Anterior cingulate cortex (tissue), 58 donors: ENCODE data around the gene RYR3.

ENCODE experiments used
- DNase-seq, 58 donors: peaks; one replicate each; lab custom pipeline; 2025; lab: John Stamatoyannopoulos, UW

The RYR3 gene

GRCh38 chr15:33678176-33678575, 367.4 kb downstream of the RYR3 start:
- DNase-seq, result no peak

DNA sequence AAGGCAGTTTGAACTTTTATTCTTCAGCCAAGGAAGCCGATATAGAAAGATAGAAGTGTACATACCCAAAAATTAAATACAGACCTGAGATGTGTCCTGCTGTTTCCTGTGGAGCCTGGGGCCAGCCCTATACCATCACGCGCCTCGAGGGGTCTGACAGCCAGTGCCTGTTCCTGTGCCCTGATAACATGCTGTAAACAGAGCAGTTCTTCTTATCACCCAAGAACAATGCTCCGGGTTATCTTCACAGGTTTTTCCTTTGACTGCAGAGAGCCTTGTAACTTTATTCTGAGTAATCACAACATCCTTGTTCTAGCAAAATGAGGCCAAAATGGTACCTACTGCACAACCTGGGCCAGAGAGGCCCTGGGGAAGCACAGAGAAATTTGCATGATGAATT, 367.8 kb downstream of the RYR3 start:
- no peak for DNase-seq

GRCh38 chr15:33679061-33679460, 368.3 kb downstream of the RYR3 start:
- no peak for DNase-seq

DNA sequence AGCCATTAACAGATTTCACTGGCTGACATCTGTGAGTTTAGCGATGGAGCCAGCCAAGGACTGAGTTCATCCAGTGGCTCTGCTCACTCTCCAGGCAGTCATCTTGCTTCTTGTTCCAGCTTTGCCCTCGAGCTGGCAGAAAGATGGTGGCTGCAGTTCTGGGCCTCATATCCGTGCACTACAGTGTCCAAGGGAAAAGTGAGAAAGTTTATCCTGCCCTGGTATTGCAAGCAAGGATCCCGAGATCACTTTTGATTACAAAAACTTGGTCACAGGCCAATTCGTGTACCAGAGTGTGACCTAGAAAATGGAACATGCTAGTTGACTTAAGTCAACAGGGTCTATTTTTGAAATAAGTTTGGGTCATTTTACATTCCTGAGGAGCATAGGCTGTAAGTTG, 369.6 kb downstream of the RYR3 start:
- DNase-seq, result no peak

DNA sequence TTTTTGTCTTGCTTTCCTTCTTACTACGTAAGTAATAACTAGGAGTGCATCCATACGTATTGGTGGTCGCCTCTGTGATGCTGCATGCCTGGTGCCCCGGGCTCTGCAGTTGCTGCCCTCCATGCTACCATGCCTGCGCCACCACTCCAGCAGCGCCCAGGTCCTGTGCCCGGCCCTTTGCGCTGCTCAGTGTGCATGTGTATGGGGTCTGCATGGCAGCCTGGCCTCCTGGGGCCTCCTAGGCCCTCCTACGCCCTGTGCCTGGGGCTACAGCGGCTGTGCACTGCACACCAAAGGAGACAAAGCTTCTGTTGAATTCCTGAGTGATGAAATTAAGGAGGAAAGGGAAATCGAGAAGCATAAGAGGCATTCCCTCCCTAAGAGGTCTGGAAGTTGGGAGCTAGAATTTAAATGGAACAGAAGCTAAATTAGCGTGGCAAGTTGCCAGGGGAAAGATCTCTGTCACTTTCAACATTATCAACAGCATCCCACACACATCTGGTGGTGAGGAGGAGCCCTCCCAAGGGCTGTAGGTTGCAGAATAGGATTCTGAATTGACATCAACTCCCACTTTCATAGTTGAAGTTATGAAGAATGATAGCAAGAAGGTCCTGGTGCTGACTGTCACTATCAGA, 382.5 kb downstream of the RYR3 start:
- DNase-seq, result peak in 1 of 58 donors; percentile 8

- peak in 3 of 58 donors; percentile 1 to 15 (median 8) for DNase-seq
Observed at GRCh38 chr15:33698126-33698525, 387.4 kb downstream of the RYR3 start.

DNA sequence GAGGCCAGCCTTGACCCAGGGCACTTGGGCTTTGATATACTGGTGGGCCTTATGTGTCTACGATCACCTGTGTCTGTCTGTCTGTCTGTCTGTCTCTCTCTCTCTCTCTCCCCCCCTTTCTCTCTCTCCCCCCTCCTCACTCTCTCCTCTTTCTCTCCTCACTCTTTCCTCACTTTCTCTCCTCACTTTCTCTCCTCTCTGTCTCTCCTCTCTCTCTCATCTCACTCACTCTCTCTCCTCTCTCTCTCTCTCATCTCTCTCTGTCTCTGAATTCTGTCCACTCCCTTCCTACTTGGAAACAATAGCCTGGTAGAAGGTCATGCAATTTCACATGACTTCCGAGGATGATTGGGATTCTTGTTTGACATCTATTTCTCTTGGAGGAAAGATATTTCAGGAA, 388.4 kb downstream of the RYR3 start:
- DNase-seq, result no peak

- no peak for DNase-seq
Observed at GRCh38 chr15:33699691-33700447, 389.1 kb downstream of the RYR3 start.

DNA sequence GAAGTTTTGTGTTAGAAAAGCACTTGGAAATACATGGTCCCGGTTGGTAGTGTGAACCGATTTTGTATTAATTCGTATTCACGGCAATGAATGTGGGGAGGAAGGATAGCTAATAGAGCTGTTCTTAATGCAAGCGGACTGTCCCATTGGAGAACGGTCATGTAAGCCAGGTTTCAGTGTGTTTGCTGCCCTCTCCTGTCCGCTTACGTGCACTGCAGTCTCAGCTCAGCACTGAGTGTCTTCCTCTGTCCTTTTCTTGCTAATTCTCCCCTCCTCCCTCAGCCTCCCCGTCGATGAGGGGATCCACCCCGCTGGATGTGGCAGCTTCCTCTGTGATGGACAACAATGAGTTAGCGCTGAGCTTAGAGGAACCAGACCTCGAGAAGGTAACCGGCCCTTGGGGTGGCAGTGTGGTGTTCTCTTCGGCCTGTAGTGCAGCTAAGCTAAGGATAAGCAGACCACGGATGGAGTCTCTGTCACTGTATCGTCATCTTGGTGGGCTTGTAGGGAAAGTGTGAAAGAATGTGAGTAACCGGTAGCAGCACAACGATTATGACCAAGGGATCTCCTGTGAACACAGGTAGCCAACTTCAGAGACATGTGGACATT, 390.0 kb downstream of the RYR3 start:
- peak in 54 of 58 donors; percentile 9 to 81 (median 40) for DNase-seq

DNA sequence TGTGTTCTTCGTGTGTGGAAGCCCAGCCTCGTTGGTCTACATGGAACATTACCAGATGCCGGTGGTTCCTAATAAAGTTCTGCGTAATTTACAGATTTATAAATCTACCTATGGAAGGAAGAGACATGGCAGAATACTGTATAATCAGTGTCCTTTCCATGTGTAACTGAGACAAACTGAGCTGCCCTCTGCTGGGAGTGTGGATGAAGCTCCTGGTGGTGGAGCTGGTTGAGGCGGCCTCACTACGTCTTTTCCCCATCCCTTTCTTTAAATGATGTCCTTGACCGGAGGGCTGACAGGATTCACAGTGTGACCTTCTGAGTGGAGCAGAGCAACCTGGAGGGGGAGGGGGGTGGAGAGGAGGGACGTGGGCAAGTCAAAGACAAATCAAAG, 390.5 kb downstream of the RYR3 start:
- no peak for DNase-seq

DNA sequence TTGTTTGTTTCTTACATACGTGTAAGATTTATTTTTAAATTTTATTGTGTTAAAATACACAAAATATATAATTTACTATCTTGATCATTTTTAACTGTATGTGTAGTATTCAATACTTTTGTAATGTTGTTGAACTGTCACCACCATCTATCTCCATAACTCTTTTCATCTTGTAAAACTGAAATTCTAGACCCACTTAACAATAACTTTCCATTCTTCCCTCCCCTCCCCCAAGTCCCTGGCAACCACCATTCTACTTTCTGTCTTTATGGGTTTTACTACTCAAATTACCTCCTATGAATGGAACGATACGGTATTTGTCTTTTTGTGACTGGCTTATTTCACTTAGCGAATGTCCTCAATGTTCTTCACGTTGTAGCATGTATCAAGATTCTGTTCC, 395.4 kb downstream of the RYR3 start:
- no peak for DNase-seq

GRCh38 chr15:33710748-33711147, 400.0 kb downstream of the RYR3 start:
- no peak for DNase-seq

GRCh38 chr15:33716025-33716424, 405.3 kb downstream of the RYR3 start:
- no peak for DNase-seq

- DNase-seq, result no peak
Observed at GRCh38 chr15:33720952-33721351, 410.2 kb downstream of the RYR3 start.

DNA sequence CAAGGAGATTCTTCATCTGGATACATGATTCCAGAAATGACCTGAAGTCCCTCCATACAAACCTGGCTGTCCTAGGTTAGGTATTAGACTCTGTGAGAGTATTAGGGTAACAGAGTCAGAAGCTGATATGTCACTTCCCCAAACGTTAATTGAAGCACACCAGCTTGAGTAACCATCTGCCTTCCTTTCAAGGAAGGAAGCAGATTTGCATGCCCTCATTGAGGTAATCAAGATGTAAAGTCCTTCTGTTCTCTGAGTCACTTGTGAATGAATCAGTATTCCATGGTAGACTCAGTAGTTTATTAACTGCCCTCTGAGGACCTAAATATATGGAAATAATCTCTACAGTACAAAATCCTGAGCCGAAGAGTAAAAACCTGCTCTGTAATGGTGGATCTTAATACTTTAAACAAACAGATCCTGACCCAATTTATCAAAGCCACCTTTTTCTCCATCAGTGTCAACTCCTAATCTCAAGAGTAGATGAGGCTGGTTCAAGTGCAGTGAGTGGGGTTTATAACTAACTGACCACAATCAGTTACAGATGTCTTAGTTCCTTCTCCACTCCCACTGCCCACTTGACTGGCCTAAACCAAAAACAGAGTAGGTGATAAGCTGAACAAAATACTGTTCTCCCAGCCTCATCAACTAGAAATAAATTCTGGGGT, 411.4 kb downstream of the RYR3 start:
- DNase-seq, result no peak

DNA sequence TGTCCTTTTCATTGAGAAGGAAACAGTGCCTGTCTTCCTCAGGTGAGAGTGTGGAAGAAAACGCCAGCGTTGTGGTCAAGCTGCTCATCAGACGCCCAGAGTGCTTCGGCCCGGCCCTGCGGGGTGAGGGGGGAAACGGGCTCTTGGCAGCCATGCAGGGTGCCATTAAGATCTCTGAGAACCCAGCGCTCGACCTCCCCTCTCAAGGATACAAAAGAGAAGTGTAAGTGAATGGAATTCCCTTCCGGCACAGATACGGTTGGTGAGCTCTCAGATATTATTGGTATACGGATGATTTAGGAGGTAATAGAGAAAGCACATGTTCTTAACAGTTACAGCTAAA, 411.9 kb downstream of the RYR3 start:
- DNase-seq, result no peak

- DNase-seq, result no peak
Observed at GRCh38 chr15:33724321-33725036, 413.7 kb downstream of the RYR3 start.

DNA sequence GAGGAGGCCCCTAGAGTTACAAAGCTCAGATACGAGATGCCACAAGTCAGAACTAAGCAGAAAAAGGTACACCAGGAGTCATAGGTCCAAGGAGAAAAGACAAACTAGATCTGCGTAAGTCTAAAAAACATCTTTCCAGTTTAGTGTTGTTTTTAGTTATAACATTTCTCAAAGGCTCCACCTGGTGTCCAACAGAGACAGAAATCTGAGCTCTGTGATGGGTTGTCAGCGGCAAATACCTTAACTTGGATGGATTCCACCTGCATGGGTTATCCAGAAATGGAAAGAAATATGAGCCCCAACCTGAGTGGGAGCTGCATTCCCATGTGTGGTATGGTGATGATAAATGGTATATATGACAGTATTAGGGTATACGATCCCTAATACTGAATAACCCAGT, 418.9 kb downstream of the RYR3 start:
- no peak for DNase-seq

DNA sequence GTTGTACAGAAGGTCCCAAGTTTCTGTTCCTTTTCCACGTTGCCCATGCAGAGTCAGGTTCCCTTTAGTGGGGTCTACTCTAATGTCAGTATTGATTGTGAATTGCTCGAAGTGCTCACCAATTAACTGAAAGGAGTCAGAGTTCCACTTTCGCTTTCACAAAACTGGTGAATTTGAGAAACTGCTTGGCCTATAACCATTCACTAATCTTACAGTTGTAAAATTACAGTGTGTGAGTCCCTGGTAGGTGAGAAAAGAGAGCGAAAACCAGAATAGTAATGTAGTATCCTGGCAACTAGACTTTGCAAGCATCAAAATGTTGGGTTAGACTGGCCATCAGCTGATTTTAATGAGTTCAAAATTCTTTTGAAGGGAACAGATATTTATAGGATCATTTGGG, 420.0 kb downstream of the RYR3 start:
- DNase-seq, result no peak

- no peak for DNase-seq
Observed at GRCh38 chr15:33735143-33735542, 424.4 kb downstream of the RYR3 start.
